Heart right ventricle (tissue), 16 donors: Measurements from ENCODE around the gene UST. TPM values are rescaled to one million over a fixed set of nuclear protein-coding genes. Genes with fewer than 3 reads are reported as not detected.

Source experiments
- ATAC-seq, 8 donors: fragments of 200-7000 bp; cut with Tn5 transposase; one replicate each; pipeline ENCODE4 v1.9.1; 2020; ENCODE audit warnings: mild to moderate bottlenecking in 8 of 8, moderate library complexity in 8 of 8, moderate number of reproducible peaks in 1 of 8
- DNase-seq, 2 donors: peaks; one replicate each; pipeline ENCODE4 v3.0.0-alpha.2; 2020
- H3K27ac ChIP-seq, 10 donors: fragments of 200-600 bp; sonication (generic) in 2 of 10; one replicate each; pipeline versions ENCODE4 v1.5.0 to v1.8.0; 2020 to 2022; ENCODE audit warnings: mild to moderate bottlenecking in 3 of 10
- H3K27me3 ChIP-seq, 7 donors: fragments of 200-600 bp; one replicate each; pipeline ENCODE4 v1.8.0; 2021 to 2022; ENCODE audit warnings: mild to moderate bottlenecking in 2 of 7
- H3K36me3 ChIP-seq, 9 donors: fragments of 200-600 bp; sonication (generic) in 1 of 9; one replicate each; pipeline versions ENCODE4 v1.5.0 to v1.8.0; 2020 to 2022; ENCODE audit warnings: mild to moderate bottlenecking in 2 of 9
- H3K4me1 ChIP-seq, 9 donors: fragments of 200-600 bp; sonication (generic) in 1 of 9; one replicate each; pipeline versions ENCODE4 v1.5.0 to v1.8.0; 2020 to 2022; ENCODE audit warnings: mild to moderate bottlenecking in 4 of 9
- H3K4me3 ChIP-seq, 10 donors: fragments of 200-600 bp; sonication (generic) in 2 of 10; one replicate each; pipeline versions ENCODE4 v1.5.0 to v1.8.0; 2020 to 2022; ENCODE audit warnings: mild to moderate bottlenecking in 7 of 10, moderate library complexity in 2 of 10
- H3K9me3 ChIP-seq, 11 donors: fragments of 200-600 bp in 10 of 11; sonication (generic) in 2 of 11; one replicate each; pipeline versions ENCODE4 v1.5.0 to v1.8.0; 2013 to 2022; ENCODE audit warnings: mild to moderate bottlenecking in 2 of 11, control low read depth in 1 of 11, moderate library complexity in 1 of 11
- WGBS, 2 donors: extraction: QIAGEN DNeasy Blood & Tissue Kit; methylation state at CpG; one replicate each; pipeline ENCODE4 v1.1.7; 2013; ENCODE audit warnings: inconsistent platforms in 1 of 2; 5-methylcytosine and 5-hydroxymethylcytosine counted together
- intact Hi-C, 10 donors: fragments of 100-400 bp; cut with DNase I; formaldehyde crosslinking; loops; one replicate each; pipeline versions ENCODE4 v1.11.1 to v1.14.2; 2022
- polyA plus RNA-seq, 2 donors: library from polyadenylated mRNA; stranded (reverse); fragments of 200-250 nt; gene quantifications; one replicate each; pipeline ENCODE4 v1.2.3, GENCODE V29; 2013
- total RNA-seq, 10 donors: library from RNA; stranded (reverse); fragmentation: NEBNext Ultra II Directional in 3 of 10; extraction: Animal tissue kit (Norgen Biotek cat#: 25700) in 3 of 10; gene quantifications; one replicate each; pipeline versions ENCODE4 v1.2.1 to v1.2.4, GENCODE V29; 2021 to 2023
- TF ChIP-seq, protein P1 (sequence below), 9 donors: fragments of 200-600 bp; sonication (generic) in 2 of 9; IDR thresholded peaks; one replicate each; pipeline versions ENCODE4 v1.5.0 to v1.8.0; 2021 to 2022; ENCODE audit warnings: antibody characterized with exemption in 9 of 9, mild to moderate bottlenecking in 5 of 9, moderate library complexity in 1 of 9
- donor health status: Arrhythmogenic right ventricular cardiomyopathy.
- donor health status: ischemic (EF 13 %, LVEDD 7.1; RV severe dilation, severe dysfunction).
- donor health status: healthy with polysubstance abuse.
- donor health status: DM: no; HTN: yes; CAD: no.
- donor health status: DM: no; HTN: no; CAD: no.
- donor health status: ischemic (EF 25% LVEDD 6.9; RV normal size, moderate dysfunction).
- donor health status: ischemic (EF 25% LVEDD 5.7; RV mildly dilated, moderate dysfunction).
- donor health status: healthy.
- donor health status: DM: yes; HTN: yes; CAD: no.
- donor health status: Ischemic cardiomyopathy.
- donor health status: ischemic (EF 35%, LVEDD 5.7; RV mildly dilated, moderate dysfunction).
- donor health status: nonischemic (EF 11% LVEDD 7.7; RV severe dilation, severe dysfunction).
- donor health status: DM: yes; HTN: yes; CAD: no.
- donor health status: PGD.
- donor health status: ischemic (EF 29% LVEDD 5.4; RV normal size, mild dysfunction).
- donor health status: nonischemic (EF 23%, LVEDD 6.1; RV moderate dilation, normal function).

Gene UST
- total and polyA plus RNA-seq, 12 donors, result 1.6 to 4.1 (median 2.3) TPM

DNA sequence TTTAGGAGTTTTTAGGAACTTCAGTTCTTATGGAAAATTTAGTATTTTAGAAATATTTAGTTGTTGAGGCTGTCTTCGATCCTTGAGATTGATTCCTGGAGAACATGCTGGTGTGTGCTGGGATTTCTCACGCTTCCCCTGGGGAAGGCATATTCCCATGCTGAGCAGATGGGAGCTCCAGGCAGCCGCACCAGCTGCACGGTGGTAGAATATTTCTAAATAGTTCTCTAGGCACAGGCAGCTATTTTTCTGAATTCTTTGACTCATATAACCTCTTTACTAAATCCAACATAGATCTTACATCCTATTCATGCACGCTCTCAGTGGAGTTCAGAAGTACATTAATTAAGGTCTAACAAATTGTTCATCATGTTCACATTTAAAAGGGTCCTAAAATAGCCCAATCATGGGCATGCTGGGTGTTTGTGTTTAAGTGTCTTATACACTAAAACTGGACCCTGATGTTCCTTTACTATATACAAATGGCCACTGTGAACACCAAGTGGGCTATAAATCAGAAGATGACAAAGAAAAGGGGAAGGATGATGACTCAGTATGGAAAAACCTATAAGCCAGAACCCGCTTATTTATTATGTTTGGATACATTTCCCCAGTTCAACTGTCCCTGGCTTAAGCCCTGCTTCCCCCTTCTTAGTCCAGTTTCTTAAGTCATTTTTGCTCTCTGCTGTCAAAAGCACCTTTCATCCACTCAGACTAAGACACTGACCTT, 138.5 kb downstream of the UST start:
- intact Hi-C loops, result no loop called here

DNA sequence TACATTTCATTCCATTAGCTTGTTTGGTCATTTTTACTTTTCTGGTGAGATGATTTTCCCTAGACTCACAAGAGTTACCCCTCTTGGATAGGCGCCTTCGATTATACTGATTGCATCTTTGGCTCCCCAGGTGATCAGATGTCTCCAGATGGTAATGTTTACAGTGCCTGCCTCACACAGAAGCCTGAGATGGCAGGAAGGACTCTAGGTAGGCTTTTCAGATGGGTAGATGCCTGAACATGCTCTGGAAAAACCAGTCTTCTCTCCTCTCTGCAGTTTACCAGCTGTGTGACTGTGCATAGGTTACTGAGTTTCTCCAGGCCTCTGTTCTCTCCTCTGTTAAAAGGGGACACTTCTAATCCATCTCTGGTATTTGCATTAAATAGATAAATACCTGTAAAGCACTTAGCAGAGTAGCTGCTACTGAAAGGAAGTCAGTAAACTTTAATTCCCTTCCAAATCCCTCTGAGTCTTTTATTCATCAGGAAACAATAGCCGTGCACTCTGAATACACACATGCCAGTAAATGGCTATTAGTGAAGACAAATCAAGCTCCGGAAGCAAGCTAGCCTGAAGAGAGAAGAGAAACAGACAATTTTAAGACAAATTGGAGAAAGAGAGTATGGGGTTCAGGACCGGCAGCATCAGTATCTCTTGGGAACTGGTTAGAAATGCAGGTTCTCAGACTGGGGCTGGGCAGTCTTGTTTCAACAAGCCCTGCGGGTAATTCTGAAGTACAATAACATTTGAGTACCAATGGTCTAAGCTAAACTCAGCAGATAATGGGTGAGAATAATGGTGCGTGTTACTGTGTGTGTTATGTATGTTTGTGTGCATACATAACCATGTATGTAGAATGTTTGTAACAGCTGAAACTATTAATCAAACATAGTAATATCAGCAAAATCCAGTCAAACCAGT, 139.4 kb downstream of the UST start:
- Histone ChIP-seq H3K36me3 (no peaks in the 10 kb centered on the region), H3K27me3 (no peaks in the 10 kb centered on the region), H3K9me3 (no peaks in the 10 kb centered on the region), H3K27ac (no peak overlapping the region), H3K4me3 (no peak overlapping the region), H3K4me1 (peaks cover 0 to 25% (median 13%) of the 10 kb centered on the region in 9 donors)
- WGBS, 2 donors, result 85 to 87% methylated on average over 7 of the region's 7 CpGs
- intact Hi-C loops, result no loop called here
- DNase-seq (no peak), ATAC-seq (no peak)
- TF ChIP-seq, protein P1, sequence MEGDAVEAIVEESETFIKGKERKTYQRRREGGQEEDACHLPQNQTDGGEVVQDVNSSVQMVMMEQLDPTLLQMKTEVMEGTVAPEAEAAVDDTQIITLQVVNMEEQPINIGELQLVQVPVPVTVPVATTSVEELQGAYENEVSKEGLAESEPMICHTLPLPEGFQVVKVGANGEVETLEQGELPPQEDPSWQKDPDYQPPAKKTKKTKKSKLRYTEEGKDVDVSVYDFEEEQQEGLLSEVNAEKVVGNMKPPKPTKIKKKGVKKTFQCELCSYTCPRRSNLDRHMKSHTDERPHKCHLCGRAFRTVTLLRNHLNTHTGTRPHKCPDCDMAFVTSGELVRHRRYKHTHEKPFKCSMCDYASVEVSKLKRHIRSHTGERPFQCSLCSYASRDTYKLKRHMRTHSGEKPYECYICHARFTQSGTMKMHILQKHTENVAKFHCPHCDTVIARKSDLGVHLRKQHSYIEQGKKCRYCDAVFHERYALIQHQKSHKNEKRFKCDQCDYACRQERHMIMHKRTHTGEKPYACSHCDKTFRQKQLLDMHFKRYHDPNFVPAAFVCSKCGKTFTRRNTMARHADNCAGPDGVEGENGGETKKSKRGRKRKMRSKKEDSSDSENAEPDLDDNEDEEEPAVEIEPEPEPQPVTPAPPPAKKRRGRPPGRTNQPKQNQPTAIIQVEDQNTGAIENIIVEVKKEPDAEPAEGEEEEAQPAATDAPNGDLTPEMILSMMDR (IDR thresholded peaks at IDR 0.05), result no peak

More for the DNA sequence above, 138.5 kb downstream of the UST start:
- no peak overlapping the region for H3K4me3 ChIP-seq
- H3K4me1 ChIP-seq, result peaks cover 0 to 19% (median 12%) of the 10 kb centered on the region in 9 donors
- H3K36me3 ChIP-seq, result no peaks in the 10 kb centered on the region
- no peak overlapping the region for H3K27ac ChIP-seq
- WGBS, 2 donors, result 88 to 91% methylated on average over 6 of the region's 6 CpGs
- no peaks in the 10 kb centered on the region for H3K27me3 ChIP-seq
- TF ChIP-seq, protein P1 (IDR thresholded peaks at IDR 0.05), result no peak
- DNase-seq, result no peak
- no peak for ATAC-seq
- no peaks in the 10 kb centered on the region for H3K9me3 ChIP-seq

DNA sequence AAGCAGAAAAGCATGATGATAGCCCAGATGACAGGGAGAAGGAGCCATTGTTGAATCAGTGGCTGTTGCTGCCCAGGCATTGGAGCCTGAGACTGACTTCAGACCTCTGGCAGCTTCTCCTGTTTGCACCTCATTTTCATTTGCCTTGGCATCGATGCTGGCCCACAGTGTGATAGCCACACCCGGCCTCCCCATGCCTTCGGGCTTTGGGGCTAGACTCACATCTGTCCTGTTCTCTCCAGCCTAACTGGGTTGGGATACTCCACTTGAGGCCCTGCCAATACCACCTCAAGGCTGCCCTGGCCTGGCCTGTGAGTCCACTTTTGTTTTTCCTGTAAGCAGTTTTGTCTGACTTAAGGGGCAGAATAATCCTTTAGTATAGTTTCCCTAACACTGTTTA, 140.4 kb downstream of the UST start:
- intact Hi-C loops, result no loop called here
- H3K4me3 ChIP-seq, result no peak overlapping the region
- DNase-seq (no peak), ATAC-seq (no peak)
- H3K4me1 ChIP-seq, result peaks cover 0 to 31% (median 19%) of the 10 kb centered on the region in 9 donors
- 78 to 84% methylated on average over 3 of the region's 3 CpGs for WGBS, 2 donors
- no peaks in the 10 kb centered on the region for H3K36me3 ChIP-seq
- H3K9me3 ChIP-seq, result no peaks in the 10 kb centered on the region
- no peaks in the 10 kb centered on the region for H3K27me3 ChIP-seq
- no peak overlapping the region for H3K27ac ChIP-seq
- TF ChIP-seq, protein P1 (IDR thresholded peaks at IDR 0.05), result no peak

DNA sequence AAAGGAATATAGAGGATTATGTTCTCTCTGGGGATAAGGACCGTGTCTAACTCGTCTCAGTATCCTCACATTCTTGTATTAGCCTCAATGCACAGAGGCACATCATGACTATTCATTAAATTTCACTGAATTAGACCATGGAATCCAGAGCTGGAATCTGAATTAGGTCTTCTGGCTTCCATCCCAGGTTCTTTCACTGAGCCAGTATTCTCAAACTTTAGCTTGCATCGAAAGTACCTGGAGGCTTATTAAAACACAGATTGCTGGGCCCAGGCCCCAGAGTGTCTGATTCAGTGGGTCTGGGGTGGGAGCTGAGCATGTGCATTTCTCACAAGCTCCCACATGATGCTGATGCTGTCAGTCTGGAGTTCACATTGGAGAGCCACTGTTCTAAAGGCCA, 142.0 kb downstream of the UST start:
- TF ChIP-seq, protein P1 (IDR thresholded peaks at IDR 0.05), result no peak
- Histone ChIP-seq H3K4me1 (peaks cover 0 to 31% (median 19%) of the 10 kb centered on the region in 9 donors), H3K27ac (no peak overlapping the region), H3K4me3 (no peak overlapping the region), H3K9me3 (no peaks in the 10 kb centered on the region), H3K36me3 (no peaks in the 10 kb centered on the region), H3K27me3 (no peaks in the 10 kb centered on the region)
- ATAC-seq (peak in 1 of 8 donors; percentile 21), DNase-seq (no peak)
- 52 to 54% methylated on average over 3 of the region's 3 CpGs for WGBS, 2 donors
- intact Hi-C loops, result no loop called here
